Tibial nerve (tissue), 4 donors: ENCODE data around the gene AAMP.

Source experiments
- CTCF ChIP-seq, 5 experiments: fragments of 200-600 bp in 3 of 5; fragments of 450-650 bp in 2 of 5; sonication (generic) in 3 of 5; IDR thresholded peaks; one replicate each; pipeline ENCODE4 v1.5.1; 2016 to 2019; ENCODE audit warnings: antibody characterized with exemption in 5 of 5, mild to moderate bottlenecking in 3 of 5, moderate library complexity in 2 of 5
- EP300 ChIP-seq, 2 donors: sonication (generic); formaldehyde crosslinking; IDR thresholded peaks; one replicate each; pipeline ENCODE4 v1.6.1; 2017; ENCODE audit warnings: antibody characterized with exemption in 2 of 2, mild to moderate bottlenecking in 1 of 2
- POLR2A ChIP-seq, 2 donors: fragments of 450-650 bp; IDR thresholded peaks; one replicate each; pipeline ENCODE4 v1.6.1; 2017; ENCODE audit warnings: antibody characterized with exemption in 2 of 2, mild to moderate bottlenecking in 2 of 2, moderate library complexity in 2 of 2

- no peak for TF ChIP-seq CTCF (IDR thresholded peaks at IDR 0.05)
- TF ChIP-seq POLR2A (IDR thresholded peaks at IDR 0.05) = no peak
- no peak for TF ChIP-seq EP300 (IDR thresholded peaks at IDR 0.05)
Measured at GRCh38 chr2:218277921-218278320, 8.0 kb upstream of the AAMP start.
